Measurements from ENCODE around the gene GALNT2.

Gene GALNT2

DNA sequence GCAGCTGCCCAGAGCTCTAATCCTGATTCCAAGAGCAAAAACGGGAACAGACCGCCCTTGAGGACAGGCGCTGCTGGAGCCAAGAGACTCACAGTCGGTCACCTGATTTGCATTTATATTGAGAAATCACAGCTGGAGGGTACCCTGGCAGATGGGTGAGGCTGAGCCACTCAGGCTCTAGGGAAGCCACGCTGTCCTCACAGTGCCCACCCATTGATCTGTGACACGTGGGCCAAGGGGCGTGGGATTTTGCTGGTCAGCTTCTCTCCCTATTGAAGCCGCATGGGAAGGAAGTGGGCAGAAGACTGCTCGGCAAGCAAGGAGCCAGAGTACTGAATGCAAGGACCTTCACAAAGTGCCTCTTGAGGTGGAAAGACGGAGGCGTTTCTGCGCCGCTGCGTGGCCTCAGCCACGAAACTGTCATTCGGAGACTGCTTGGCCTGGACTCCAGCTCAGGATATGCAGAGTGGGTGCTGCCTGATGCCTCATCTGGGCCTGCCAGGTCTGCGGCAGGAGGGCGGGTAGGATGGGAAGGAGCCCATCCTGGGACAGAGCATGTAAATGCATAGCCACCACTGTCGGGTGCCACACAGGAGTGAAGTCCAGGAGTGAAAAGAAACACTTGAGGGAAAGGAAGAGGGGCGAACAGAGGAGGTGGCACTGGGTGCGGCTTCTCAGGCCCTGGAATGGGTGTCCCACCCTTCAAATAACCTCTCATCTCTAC lies 219.3 kb downstream of the GALNT2 start:
- FAIRE-seq, result no peak
- DNase-seq (ENCODE audit: insufficient read length, low spot score), result no peak
- TF ChIP-seq POLR2A (IDR thresholded peaks at IDR 0.05; ENCODE audit: low read depth, low read length), result no peak

DNA sequence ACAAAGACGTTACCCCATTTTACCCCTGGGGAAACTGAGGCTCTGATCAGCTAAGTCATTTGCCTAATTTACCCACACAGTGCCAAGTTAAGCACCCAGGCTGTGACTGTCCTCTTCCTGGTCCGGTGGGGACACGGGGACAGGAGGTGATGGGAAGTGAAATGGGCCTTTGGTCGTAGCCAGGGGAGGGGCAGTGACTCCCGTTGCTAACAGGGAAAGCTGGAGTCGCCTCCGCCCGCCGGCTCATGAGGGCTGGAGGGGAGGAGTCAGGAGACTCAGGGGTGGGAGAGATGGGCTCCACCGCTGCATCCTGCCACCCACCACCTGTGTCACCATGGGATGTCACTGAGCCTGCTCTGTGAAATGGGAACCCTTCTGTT lies 219.8 kb downstream of the GALNT2 start:
- TF ChIP-seq POLR2A (IDR thresholded peaks at IDR 0.05; ENCODE audit: low read depth, low read length), result no peak
- no peak for FAIRE-seq
- DNase-seq (ENCODE audit: insufficient read length, low spot score), result no peak

DNA sequence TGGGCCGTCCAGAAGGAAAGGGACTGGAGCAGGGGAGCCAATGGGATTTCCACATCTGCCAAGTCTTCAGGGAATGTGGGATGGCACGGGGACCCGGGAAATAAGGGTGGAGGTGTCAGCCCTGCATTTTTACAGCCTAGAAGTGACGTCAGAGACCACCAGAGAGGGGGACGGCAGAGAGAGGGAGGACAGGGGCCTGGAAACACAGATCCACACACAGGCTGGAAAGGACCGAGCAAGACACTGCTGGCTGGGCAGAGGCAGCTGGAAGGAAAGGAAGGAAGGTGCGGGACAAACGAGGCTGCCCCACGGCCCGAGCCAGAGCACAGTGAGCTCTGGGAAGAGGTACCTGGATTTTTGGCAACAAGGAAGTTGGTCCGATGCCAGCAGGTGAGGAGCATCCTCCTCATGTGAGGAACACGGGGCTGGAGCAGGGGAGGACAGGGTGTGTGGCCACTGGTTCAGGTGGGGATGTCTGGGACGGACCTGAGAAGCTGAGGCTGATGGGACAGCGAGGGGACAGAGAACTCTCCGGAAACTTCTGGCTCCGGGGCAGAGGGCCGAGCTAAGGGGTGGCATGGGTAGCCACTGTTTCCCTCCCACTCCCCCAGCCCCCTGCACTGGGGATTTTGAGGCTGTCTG lies 220.8 kb downstream of the GALNT2 start:
- DNase-seq (ENCODE audit: insufficient read length, low spot score) (no peak), FAIRE-seq (no peak)
- no peak for TF ChIP-seq POLR2A (IDR thresholded peaks at IDR 0.05; ENCODE audit: low read depth, low read length)

DNA sequence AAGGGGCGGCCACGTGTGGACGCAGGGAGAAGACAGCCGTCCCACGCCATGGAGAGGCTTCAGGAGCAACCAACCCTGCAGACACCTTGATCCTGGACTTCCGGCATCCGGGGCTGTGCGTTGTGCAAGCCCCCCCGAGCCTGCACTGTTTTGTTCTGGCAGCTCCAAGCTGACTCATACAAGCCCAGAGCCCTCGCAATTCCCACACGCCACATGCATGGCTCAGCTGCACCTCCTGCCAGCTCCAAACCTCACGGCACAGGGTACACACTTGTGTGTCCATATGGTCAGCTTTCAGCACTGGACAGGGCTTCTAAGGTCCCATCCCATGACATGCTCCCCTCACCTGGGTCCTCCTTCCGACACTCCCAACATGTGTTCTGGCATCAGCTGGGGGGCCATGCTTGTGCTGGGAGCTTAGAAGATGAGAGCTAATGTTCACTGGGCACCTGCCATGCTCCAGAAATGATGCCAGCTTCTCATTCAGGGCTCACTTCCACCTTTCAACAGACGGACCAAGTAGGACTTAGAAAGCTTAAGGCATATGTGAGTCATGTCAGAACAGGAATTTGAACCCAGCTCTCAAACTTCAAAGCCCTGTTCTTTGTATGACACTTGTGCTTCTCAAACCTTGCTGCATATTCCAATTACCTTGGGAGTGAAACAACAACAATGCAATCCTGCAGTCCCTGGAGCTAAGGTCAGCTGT lies 221.8 kb downstream of the GALNT2 start:
- TF ChIP-seq POLR2A (IDR thresholded peaks at IDR 0.05; ENCODE audit: low read depth, low read length), result no peak
- no peak for DNase-seq (ENCODE audit: insufficient read length, low spot score)
- FAIRE-seq, result no peak

DNA sequence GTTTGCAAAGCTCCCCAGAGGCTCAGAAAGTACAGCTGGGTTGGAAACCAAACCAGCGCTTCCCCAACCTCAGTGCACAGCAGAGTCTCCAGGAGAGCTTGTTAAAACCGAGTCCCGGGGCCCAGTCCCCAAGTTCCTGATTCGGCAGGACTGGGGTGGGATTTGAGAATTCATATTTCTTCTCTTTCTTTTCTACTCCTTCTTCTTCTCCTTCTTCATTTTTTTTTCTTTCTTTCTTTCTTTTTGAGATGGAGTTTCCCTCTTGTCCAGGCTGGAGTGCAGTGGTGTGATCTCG lies 222.3 kb downstream of the GALNT2 start:
- DNase-seq (ENCODE audit: insufficient read length, low spot score) (no peak), FAIRE-seq (no peak)
- no peak for TF ChIP-seq POLR2A (IDR thresholded peaks at IDR 0.05; ENCODE audit: low read depth, low read length)

DNA sequence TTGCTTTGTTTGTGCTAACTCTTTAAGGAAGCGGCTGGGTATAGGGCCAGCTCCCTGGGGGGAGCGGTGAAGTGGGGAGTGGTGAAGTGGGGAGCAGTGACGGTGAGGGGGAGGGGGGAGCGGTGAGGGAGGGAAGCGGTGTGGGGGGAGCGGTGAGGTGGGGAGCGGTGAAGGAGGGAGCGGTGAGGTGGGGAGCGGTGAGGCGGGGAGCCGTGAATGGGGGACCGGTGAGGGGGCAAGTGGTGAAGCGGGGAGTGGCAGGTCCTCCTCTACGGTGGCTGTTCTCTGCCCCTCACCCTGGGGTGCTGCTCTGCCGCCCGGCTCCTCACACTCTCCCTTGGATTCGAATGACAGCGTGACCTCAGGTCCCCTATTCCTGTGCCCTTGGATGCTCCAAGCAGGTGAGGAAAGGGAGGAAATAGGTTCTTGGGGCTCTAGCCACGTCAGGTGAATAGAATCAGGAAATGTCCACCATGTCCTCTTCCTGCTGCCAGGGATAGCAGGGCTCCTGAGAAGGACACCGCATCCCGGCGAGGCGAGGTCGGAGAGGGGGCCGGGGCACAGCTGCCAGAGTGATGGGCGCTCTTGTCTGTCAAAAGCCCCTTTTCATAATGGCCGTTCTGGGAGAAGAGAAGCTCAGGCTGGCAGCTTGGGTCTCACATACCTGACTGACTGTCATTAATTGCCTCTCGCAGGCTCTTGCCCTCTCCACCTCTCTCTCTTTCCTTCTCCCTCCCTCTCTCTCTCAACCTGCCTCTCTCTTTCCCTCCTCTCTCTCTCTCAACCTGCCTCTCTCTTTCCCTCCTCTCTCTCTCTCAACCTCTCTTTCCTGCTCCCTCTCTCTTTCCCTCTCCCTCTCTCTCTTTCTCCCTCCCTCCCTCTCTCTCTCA lies 224.9 kb downstream of the GALNT2 start:
- DNase-seq (ENCODE audit: insufficient read length, low spot score) (no peak), FAIRE-seq (no peak)
- no peak for TF ChIP-seq POLR2A (IDR thresholded peaks at IDR 0.05; ENCODE audit: low read depth, low read length)

DNA sequence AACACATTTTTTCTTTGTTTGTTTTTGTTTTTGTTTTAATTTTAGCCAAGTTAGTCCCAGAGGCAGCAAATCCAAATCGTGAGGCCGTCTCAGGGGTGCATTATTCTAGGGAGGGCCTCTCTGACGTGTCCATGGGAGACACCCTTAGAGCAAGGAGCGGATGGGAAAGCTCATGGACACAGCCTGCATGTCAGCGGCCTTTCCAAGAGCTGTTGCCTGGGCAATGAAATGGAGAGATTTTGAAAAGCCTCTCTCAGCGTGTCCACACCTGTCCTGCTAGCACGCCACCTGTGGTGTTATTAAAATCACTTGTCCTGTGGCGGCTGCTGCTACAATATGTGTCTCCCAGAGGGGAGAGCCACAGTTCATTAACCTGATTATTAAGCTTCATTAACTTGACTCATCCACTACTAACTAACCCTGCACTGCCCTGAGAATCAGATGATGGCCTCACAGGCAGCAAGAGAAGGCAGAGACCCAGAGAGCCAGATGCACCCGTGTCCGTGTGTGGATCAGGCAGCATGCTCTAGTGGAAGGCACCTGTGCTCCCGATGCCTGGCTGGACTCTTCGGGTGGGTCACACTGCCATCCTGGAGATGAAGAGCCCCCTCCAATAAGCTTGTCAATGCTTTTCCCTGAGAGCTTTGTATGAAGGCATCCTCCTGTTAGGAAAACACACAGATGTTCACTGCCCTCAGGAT lies 225.8 kb downstream of the GALNT2 start:
- FAIRE-seq (no peak), DNase-seq (ENCODE audit: insufficient read length, low spot score) (no peak)
- no peak for TF ChIP-seq POLR2A (IDR thresholded peaks at IDR 0.05; ENCODE audit: low read depth, low read length)

DNA sequence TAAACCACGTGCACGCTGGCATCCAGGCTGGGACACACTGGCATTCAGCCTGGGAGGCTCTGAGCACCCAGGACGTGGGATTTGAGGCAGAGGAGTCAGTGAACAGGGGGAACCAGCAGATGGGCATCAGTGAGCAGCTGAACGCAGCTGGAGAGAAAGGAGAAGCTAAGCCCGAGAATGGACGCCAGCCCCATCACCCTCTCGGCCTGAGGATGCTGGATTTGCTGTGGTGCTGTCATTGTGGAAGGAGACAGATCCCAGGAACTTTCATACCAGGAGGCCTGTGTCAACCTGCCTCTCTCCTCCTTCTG lies 226.3 kb downstream of the GALNT2 start:
- FAIRE-seq, result no peak

DNA sequence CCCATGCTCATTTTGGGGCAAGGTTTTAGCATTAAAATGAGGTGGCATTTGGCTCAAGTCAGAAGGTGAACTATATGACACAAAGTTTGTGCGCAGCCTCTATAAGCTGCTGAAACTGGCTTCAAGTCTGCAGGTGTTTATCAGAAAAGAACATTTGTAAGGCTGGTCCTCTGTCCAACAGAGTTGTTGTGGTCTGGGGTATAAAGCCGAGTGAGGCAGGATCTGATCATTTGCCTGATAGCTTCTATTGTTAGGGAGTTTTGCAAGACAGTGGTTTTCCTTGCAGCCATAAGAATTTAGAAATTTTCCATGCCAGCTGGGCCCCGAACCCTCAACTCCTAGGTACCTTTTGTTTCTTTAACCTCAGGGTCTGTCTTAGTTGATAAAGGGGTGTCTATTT lies 228.3 kb downstream of the GALNT2 start:
- DNase-seq (ENCODE audit: insufficient read length, low spot score) (no peak), FAIRE-seq (no peak)
- no peak for TF ChIP-seq POLR2A (IDR thresholded peaks at IDR 0.05; ENCODE audit: low read depth, low read length)

More for the DNA sequence above, 226.3 kb downstream of the GALNT2 start:
- no peak for TF ChIP-seq POLR2A (IDR thresholded peaks at IDR 0.05; ENCODE audit: low read depth, low read length)
- DNase-seq (ENCODE audit: insufficient read length, low spot score), result no peak

DNA sequence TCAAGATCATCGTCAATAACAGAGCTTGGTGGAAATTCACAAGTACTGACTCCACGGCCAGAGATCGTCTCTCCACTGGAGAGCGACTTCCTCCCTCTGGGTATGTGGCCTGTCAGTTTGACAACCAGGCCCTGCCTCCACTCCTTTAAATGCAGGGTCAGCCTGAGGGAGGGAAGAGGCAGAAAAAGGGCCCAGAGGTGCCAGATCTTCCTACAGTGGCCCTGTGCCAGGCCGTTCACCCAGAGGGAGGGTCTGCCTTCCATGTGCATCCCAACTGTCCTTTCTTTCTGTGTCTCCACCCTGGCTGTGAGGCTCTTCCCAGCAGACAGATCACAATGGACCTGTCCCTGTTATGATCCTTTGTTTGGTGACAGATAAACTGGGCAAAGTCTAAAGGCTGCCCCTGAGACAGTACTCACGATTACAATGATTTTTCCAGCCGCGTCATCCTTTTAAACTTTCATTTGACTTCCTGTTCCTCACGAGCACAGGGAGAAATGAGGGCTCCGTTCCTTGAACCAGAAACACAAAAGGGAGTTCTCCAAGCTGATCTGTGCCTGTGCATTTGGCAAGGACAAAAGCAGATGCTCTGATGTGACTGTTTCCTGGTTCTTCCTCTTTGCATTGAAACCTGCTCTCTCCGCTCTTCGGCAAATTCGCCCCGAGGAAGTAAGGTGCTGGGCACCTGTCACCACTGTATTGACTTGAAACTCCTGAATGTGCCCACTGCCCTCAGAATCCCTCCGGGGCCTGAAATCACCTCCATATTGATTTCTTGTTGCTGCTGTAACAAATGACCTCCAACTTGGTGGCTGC lies 232.4 kb downstream of the GALNT2 start:
- FAIRE-seq (no peak), DNase-seq (ENCODE audit: insufficient read length, low spot score) (no peak)
- no peak for TF ChIP-seq POLR2A (IDR thresholded peaks at IDR 0.05; ENCODE audit: low read depth, low read length)

DNA sequence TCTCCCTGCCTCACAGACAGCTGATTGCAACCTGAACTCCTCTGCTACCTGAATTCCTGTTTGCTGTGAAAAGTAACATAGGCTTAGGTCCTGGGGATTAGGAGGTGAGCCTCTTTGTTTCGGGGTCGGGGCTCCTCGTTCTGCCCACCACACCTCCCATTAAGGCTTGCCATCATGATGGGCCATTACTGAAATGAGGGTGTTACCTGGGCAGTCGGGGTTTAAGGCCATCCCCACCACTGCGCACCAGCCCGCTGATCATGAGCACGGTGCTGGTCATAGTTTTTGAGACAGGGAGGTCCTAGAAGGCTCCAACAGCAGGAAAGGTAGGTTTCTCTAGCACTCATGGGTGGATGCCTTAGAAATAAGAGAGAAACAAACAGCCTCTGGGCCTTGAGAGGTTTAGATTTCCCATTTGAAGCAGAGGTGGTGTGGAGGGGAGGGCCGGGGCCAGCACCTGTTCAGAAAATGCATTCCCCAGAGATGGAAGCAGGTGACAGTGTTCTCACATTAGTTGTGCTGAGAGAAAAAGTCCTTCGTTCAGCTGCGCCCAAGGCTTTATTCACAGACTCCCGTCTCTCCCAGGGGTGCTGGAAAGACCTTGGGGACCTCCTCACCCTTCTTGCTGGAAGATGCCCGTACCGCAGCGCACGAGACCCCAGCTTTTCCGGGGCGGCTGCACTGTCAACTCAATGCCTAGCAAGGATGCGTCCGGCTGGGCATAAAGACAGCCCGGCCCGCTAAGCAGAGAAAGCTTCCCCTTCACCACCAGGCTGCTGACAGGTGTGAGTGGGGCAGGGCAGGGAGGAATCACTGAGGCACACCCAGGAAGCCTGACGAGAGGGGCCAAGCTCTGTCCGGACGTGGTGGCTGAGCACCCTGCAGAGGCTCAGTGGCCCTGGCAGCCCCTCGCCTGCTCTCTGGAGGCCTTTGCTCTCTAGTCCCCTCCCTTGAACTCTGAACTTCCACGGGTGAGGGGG lies 233.6 kb downstream of the GALNT2 start:
- FAIRE-seq (no peak), DNase-seq (ENCODE audit: insufficient read length, low spot score) (no peak)
- TF ChIP-seq POLR2A (IDR thresholded peaks at IDR 0.05; ENCODE audit: low read depth, low read length), result no peak

DNA sequence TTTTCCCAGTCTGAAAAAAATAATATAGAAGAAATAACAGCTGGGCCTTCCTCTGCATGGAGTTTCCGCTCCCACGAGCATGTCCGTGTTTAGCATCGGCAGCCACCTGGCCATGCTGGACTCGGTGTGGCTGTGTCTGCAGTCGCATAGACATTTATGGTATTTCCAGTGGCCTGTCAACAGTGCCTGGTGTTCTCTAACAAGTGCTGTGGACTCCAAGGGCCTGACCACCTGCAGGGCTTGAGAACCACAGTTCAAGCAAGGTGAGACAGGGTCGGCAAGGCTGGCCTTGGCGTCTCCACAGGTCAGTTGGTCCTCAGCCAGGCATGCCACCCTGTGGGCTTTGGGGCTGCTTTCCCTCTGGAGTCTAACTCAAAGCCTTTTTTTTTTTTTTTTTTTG lies 234.3 kb downstream of the GALNT2 start:
- FAIRE-seq (no peak), DNase-seq (ENCODE audit: insufficient read length, low spot score) (no peak)
- TF ChIP-seq POLR2A (IDR thresholded peaks at IDR 0.05; ENCODE audit: low read depth, low read length), result no peak
